HG02623 (cell line): ENCODE data around the gene PDE4D.

Experiments used
- ATAC-seq: cut with Tn5 transposase; IDR thresholded peaks from one replicate; pipeline ENCODE4 v1.9.1; 2021; ENCODE audit warnings: moderate library complexity; ENCODE audit not compliant: unreplicated experiment

Gene PDE4D

DNA sequence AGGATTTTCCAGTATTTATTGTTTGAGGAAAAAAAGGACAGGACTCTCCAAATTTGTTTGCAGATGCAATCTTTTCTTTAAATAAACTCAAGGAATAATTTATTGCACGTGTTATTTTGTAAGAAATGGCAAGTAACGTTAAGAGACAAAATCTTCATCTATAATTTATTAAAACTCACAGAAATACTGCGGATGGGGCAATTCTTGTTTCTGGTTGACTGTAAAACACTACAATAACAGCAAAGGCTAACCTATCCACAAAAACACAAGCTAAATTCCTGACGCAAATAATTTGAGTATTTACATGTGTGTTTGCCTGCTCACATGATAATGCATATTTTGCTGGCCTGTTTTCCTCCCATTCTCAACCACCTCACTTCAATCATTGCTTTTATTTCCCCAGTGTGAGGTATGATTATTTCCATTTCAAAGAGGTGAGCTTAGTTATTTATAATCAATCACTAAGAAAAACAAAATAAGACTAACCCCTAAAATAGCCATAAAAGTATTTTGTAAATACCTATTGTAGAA, 619.4 kb downstream of the PDE4D start:
- ATAC-seq = no peak

DNA sequence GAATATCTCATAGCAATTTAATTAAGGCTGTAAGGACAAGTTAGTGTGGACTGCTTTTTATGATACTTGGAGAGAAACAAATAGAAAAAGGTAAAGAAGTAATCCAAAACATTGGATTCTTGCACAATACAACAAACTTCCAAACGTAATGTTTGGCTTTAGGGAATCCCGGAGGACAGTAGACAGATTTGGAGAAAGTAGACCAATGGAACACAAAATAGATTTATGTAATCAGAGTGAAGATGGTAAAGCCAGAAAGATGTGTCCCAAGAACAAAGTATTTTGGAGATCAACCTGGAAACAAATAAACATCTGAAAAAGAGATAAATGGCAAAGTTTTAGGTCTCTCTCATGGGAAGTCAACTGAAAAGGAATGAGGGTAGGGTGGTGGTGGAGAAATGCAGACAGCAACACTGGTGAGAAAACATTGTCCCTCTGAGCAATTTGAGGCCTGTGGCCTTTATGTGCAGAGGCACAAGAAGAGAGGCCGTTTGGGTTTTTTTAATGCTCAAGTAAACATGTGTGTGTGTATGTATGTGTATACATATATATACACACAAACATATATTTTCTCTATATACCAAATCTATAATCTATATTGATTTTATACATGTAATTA, 620.6 kb downstream of the PDE4D start:
- no peak for ATAC-seq

DNA sequence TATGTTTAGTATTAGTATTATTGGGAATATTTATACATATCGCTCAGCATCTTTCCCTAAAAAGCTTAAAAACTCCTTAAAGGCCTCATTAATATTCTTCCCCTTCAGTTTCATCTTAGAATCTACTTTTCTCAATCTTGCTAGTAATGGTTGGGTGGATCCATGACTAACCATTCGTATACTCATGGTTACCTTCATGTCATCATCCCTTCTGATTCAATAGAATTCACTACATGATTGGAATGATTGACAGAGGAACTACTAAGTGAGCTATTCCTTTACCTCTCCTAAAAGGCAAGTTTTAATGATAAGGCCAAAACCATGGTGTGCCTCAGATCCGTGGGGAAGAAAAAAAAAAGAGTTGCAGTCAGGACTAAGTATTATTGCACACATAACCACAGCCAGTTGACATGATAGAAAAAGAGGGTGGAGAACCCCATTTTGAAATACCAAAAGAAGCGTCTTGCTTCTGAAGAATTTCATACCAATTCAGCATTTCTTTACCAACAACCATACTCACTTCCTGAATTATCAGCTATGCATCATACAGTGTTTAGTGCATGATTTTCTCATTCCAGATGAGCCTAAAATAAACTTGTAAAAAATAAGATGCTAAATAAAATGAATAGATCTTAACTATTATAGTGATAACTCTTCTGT, 624.6 kb downstream of the PDE4D start:
- ATAC-seq = no peak

DNA sequence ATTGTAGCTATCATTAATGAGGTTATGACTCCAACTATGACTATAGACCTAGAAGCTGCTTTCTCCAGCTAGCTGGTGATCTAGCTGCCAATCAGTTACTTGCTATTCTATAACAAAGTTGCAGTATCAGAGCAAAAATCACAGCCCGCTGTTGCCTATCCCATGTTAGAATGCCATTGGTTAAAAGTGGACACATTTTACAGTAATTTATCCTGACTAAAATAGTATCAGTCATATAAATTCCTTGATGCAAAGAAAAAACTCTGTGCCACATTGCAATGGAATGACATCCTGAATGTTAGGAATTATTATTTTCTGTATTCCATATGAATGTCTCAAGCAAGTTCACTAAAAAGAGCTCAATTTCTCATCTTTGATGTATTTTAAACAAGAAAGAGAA, 626.5 kb downstream of the PDE4D start:
- no peak for ATAC-seq

DNA sequence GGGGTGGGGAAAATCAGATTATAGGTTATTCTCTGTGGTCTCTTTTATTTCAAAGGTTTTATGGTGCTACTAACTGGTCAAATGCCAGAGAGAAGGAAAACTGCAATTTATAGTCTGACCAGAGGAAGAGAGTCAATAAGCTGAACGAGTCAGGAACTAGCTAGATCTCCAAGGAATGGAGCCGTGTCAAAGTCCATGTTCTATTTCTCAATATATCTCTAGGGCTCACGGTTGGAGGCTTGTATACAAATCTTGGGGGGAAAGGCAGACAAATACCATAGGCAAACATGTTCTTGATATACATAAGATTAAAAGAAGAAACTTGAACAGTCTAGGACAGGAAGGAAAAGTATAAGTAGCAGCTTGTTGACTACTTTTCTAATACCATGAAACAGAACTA, 627.1 kb downstream of the PDE4D start:
- ATAC-seq = no peak

DNA sequence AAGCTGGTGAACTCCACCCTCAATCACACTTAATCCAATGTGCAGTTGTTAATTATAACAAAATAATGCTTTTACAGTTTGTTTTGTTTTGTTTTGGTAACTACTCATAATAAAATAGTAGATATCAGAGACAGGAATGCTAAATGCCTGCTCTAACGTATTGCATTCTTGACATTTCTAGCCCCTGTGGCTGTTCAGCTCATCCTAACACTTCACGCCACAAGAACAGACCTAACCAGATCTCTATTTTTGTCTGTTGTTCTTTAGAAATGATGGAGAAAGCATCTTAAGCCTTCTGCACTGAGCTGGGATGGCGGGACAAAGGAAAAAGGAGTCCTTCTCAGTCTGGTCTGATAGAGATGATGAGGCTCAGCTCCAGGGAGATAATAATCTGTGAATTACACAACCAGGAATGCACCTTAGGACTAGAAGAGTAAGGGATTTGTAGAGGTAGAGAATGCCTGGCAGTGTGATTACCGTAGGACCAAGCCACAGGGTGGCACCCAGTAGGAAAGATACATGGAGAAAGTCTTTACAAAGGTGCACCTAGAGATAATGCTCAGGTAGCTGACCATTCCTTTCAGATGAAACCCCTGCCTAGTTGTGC, 628.8 kb downstream of the PDE4D start:
- ATAC-seq = no peak

DNA sequence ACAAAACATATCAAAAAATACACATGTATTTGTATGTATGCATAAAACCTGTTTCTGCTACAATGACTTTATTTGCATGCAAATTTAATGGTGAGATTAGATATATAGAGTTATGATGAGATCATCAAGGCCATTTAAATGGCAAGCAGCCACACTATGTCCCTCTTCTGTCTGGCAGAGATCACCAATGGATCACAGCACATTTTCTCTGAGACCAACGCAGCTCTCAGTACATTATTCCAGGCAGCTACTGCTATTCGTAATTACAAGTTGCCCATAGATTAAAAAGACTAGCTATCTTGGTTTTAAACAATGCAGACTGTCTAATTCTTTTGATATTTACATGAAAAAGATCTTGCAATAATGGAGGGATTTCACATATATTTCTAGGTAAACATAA, 629.5 kb downstream of the PDE4D start:
- ATAC-seq = no peak

DNA sequence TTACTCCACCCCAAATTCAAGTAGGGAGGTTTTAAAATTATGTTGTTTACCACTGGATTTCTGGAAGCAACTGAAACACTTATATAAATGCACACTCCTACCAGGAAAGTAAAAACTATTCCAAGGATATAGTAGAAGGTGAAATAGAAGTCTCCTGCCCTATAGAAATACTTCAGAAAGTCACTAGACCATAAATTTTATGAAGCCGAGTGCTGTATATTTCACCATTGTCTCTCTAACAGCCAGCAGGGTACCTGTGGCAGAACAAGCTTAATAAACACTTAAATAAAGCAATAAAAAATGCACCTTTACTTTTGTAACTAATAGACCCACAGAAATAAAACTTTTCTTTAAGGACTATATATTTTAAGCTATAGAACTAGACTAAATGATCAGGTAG, 631.6 kb downstream of the PDE4D start:
- ATAC-seq = no peak

DNA sequence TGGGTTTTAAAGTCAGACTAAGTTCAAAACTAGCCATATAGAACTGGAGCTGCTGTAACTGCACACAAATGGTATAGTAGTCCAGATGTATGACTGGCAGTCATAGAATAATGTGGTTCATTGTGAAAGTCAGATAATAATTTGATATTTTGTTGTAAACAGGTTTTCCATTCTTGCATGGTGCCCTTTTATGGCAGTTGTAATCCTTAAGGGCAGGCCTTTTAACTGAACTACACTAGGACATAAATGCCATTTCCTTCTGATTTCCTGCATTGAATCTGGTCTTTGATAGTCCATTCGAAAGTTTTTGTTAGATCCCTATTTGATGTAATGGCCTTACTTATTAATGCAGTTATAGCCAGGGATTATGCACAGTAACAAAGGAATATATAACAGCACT, 632.6 kb downstream of the PDE4D start:
- no peak for ATAC-seq

DNA sequence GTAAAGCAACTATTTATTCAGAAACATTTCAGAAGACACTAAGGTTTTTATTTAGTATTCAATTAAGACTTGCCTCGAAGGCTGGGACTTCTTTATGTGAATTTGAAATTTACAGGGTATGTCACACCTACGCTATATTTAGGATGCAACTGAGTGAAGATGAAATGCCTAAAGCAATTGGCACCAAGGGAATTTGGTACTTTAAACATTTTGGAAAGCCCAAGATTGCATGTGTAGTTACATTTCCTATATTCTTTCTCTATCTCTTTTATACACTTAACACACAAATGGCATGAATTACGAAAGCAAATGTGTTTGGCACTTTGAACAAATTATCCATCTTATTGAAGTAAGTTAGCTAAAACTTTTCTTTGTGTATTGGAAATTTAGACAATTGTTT, 633.3 kb downstream of the PDE4D start:
- ATAC-seq = no peak

DNA sequence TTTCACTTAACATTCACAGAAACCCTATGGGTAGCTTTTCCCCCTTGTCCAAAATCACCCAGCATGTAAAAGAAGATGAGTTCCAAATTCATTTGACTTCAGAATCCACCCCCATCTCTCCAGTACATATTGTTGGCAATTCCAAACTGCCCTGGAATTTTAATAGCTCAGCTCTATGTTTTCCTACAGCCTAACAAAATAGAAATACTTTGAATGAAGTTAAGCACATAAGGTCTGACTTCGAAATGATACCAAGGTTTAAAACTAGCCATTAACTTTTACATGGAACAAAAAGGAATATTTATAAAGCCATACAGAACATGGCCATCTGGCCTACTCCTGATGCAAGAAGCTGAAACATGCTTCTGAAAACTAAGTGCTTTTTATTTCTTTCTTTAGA, 634.3 kb downstream of the PDE4D start:
- no peak for ATAC-seq

DNA sequence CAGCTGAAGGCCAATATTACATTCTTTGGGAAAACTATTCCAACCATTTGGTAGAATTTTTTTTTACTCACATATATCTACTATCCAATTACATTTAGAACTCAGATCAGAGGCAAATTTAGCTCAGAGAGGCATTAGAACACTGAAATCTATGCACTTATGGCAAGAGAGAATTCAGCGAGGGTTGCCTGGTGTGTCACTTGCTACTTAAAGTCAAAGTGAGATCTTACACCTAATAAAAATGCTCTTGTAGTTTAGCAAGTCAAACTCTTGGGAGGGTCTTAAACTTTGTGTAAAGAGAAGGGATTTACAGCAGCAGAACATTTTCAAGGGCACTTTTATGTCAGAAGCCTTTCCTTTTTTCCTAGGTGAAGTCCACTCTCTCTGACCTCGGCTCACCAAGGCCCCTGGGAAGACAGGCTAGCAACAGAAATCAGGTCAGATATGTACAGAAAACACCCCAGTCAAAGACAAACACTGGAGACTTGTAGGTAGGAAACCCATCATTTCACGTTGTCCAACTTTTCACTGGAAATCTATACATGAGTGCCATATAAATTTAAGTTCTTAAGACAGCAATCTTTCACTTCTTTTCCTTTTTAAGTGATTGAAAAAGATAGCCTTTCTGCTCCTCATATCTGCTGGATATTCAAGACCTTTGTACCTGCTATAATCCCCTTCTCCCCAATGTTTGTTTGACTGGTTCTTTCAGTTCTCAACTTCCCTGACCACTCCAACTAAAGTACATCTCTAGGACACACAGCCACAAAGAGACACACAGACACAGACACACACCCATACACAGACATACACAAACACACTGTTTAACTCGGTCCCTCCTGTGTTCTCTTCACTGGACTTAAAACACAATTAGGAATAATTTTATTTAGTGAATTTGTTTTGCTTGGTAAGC, 635.8 kb downstream of the PDE4D start:
- no peak for ATAC-seq

DNA sequence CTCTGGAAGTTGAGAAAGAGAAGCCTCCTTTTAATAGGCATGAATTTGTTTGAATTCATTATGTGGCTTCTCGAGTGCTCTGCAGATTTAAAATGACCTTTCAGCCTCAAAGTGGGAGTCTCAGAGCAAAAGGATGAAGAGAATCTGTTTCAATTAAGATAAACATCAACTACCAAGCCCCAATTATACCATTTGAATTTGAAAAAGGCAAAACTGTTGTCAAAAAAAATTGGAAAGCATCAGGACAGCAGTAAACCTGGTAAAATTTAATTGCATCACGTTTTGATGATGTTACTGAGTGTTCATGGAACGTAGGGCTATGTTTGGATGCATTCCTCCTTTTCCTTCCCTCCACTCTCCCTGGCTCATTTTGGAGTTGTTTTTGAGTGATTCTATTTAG, 637.2 kb downstream of the PDE4D start:
- ATAC-seq = no peak

DNA sequence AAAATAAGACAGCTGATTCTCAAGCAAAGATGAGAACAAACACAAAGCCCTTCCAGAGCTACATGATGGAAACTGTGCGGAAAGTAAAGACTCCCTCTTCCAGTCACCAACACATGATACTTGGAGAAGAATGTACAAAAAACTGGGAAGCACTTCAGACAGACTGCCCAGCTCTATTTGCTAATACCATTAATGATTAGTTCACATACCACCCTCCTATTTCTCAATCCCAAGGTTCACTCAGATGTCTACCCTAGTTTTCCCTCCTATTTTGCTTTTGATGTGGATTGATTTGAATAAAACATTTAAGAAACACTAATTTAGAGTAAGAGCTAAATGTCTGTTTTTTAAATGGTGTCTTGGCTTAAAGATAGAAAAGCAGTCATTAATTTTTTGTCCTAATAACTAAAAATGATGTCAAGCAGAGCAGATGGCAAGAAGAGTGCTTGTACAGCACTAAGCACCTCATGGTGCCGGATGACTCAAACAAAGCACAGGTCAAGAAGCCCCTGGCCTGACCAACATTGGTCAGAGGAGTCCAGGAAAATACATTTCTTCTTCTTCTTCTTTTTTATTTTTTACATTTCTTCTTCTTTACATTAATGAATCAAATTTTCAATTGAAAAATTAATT, 639.4 kb downstream of the PDE4D start:
- no peak for ATAC-seq

DNA sequence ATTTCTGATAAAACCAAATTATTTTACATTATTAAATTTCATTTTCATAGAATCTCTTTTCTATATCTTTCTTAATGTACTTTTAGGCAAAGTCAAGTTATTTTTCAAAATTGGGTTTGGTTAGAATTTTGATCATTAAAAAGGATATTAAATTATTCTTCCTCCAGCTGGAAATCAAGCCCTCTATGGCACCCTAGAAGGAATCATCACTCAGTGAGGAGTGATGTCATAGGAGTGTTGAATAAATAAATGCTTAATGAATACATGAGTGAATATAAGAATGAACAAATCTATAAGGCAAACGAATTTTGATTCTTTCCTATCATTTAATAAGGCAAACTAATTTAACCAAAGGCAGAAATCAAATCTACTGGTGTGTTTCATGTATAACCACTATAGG, 639.9 kb downstream of the PDE4D start:
- ATAC-seq = no peak

DNA sequence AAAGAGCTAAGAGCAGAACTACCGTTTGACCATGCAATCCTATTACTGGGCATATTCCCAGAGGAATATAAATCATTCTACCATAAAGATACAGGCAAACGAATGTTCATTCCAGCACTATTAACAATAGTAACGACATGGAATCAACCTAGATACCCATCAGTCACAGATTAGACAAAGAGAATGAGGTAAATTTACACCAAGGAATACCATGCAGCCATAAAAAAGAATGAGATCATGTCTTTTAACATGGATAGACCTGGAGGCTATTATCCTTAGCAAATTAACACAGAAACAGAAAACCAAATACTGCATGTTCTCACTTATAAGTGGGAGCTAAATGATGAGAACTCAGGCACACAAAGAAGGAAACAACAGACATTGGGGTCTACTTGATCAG, 641.9 kb downstream of the PDE4D start:
- ATAC-seq = no peak

DNA sequence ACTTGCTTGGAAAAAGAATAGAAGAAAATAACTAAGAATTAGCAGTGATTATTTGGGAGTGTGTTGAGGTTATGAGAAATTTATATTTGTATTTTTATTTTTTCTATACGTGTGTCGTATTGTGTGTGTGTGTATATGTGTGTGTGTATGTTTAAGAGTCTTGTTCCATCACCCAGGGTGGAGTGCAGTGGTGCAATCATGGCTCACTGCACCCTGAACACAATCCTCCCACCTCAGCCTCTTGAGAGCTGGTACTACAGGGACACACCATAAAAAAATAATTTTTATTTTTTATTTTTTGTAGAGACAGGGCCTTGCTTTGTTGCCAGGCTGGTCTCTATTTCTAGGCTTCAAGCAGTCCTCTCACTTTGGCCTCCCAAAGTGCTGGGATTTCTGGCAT, 643.8 kb downstream of the PDE4D start:
- no peak for ATAC-seq

DNA sequence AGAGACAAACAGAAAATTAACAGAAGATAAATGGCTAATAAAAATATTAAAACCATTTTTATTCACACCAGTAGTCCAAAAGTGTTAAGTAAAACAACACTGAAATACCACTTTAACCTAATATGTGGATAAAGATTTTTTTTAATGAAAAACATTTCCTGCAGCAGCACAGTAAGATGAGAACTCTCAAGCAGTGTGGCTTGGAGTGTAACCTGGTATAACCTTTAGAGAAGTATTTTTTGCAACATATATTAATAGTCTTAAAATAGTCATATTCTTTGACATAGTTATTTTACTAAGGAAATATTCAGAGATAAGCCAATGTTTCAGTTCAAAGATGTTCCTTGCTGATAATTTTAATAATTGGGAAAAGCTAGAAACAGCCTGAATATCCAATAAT, 644.4 kb downstream of the PDE4D start:
- no peak for ATAC-seq

DNA sequence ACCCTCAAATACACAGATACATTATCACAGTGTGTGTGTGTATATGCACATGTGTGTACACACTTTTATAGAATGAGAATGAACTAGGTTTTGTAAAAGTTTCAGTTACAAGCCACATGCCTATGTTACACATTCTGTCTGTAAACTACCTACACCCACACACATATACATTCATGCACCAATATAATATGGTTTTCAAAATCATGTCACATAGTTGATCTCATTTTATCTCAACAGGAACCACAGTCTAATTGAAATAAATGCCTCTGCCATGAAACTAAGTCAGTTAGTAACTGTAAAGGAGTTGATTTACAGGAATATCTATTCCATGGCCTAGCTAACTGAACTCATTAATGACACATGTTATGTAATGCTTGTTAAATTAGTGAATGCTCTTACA, 646.6 kb downstream of the PDE4D start:
- no peak for ATAC-seq

DNA sequence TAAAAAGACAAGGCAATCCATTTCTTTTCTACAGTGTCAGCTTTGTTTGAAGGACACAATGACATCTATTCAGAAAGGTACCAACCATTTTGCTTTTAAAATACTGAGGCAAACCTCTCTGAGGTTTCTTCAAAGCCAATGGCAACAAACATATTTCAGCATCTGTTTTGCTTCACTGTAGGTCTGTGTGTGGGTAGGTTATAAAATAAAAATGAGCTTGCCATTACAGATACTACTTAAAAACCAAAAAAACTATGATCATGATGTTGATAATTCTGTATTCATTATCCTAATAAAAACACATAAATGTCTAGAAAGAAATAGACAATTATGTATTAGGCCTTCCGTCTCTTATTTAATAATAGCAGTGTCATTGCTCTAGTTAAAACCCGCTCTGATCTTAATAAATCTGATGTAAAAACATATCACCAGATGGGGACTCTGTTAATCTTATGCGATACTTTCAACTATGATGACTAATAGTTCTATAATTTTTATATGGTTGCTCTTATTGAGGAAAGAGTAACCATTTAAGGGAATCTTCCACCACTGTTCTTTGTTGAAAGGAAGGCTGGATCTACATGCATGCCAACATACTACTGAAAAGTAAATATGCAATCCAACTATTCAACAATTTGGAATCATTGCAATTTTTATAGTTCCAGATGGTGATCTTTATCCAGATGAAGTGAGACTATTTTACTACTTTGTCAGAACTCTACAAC, 647.2 kb downstream of the PDE4D start:
- no peak for ATAC-seq
